GM18511 (cell line): Measurements from ENCODE around the gene NECTIN3.

Experiments
- ATAC-seq: cut with Tn5 transposase; IDR thresholded peaks from one replicate; pipeline ENCODE4 v1.9.1; 2021; ENCODE audit warnings: mild to moderate bottlenecking, moderate library complexity; ENCODE audit not compliant: unreplicated experiment

The NECTIN3 gene

GRCh38 chr3:111081008-111081545 is 9.5 kb downstream of the NECTIN3 start:
- ATAC-seq: no peak

- no peak for ATAC-seq
Observed at GRCh38 chr3:111084911-111085310, 13.3 kb downstream of the NECTIN3 start.

GRCh38 chr3:111087924-111088469 is 16.4 kb downstream of the NECTIN3 start:
- no peak for ATAC-seq

- no peak for ATAC-seq
Observed at GRCh38 chr3:111096487-111097209, 25.0 kb downstream of the NECTIN3 start.

GRCh38 chr3:111103807-111104206 is 32.2 kb downstream of the NECTIN3 start:
- no peak for ATAC-seq

GRCh38 chr3:111106993-111107661 is 35.5 kb downstream of the NECTIN3 start:
- ATAC-seq: no peak

GRCh38 chr3:111107662-111108035 is 36.0 kb downstream of the NECTIN3 start:
- no peak for ATAC-seq

- ATAC-seq: no peak
Observed at GRCh38 chr3:111112913-111113312, 41.3 kb downstream of the NECTIN3 start.

- ATAC-seq: no peak
Observed at GRCh38 chr3:111128884-111129283, 57.3 kb downstream of the NECTIN3 start.

- no peak for ATAC-seq
Observed at GRCh38 chr3:111130827-111131226, 59.2 kb downstream of the NECTIN3 start.

GRCh38 chr3:111134302-111134701 is 62.7 kb downstream of the NECTIN3 start:
- ATAC-seq: no peak

- ATAC-seq: no peak
Observed at GRCh38 chr3:111151438-111151837, 79.8 kb downstream of the NECTIN3 start.

- no peak for ATAC-seq
Observed at GRCh38 chr3:111152496-111152895, 80.9 kb downstream of the NECTIN3 start.

GRCh38 chr3:111156517-111156916 is 84.9 kb downstream of the NECTIN3 start:
- ATAC-seq: no peak

GRCh38 chr3:111159391-111159790 is 87.8 kb downstream of the NECTIN3 start:
- no peak for ATAC-seq

GRCh38 chr3:111164621-111165020 is 93.0 kb downstream of the NECTIN3 start:
- no peak for ATAC-seq

- ATAC-seq: no peak
Observed at GRCh38 chr3:111165411-111165810, 93.8 kb downstream of the NECTIN3 start.

- no peak for ATAC-seq
Observed at GRCh38 chr3:111173328-111173900, 101.8 kb downstream of the NECTIN3 start.

- no peak for ATAC-seq
Observed at GRCh38 chr3:111173906-111174305, 102.3 kb downstream of the NECTIN3 start.

- ATAC-seq: no peak
Observed at GRCh38 chr3:111190518-111190917, 118.9 kb downstream of the NECTIN3 start.

GRCh38 chr3:111193472-111193871 is 121.9 kb downstream of the NECTIN3 start:
- ATAC-seq: no peak

GRCh38 chr3:111194048-111194447 is 122.4 kb downstream of the NECTIN3 start:
- no peak for ATAC-seq
